ENCODE results near the gene FLAD1.

Gene FLAD1

GRCh38 chr1:155001675-155002463 lies 18.7 kb downstream of the FLAD1 start (continued):
- TF ChIP-seq ZNF19 (tag by site-specific recombination; IDR thresholded peaks at IDR 0.05; ENCODE audit: low read depth) (no peak), ZBTB8A (tag by site-specific recombination; IDR thresholded peaks at IDR 0.05) (peak; percentile 72), ZIC2 (tag by site-specific recombination; IDR thresholded peaks at IDR 0.05) (peak; percentile 74), MYNN (tag by site-specific recombination; IDR thresholded peaks at IDR 0.05; ENCODE audit: borderline replicate concordance) (0 out of 2 replicates have a peak, but pooled peaks have one; percentile 19), ZNF155 (tag by site-specific recombination; IDR thresholded peaks at IDR 0.05) (no peak), EGR2 (tag by site-specific recombination; IDR thresholded peaks at IDR 0.05; ENCODE audit: low read depth) (peak; percentile 73), ZEB2 (tag by site-specific recombination; IDR thresholded peaks at IDR 0.05) (peak; percentile 65), ZNF423 (tag by site-specific recombination; IDR thresholded peaks at IDR 0.05) (peak; percentile 68), ZNF341 (tag by site-specific recombination; IDR thresholded peaks at IDR 0.05; ENCODE audit: low read depth) (peak; percentile 97), ZNF391 (tag by site-specific recombination; IDR thresholded peaks at IDR 0.05; ENCODE audit: borderline replicate concordance, low read depth) (0 out of 2 replicates have a peak, but pooled peaks have one; percentile 41), ZNF354C (tag by site-specific recombination; IDR thresholded peaks at IDR 0.05; ENCODE audit: borderline replicate concordance, low read depth) (no peak), ZNF677 (tag by site-specific recombination; IDR thresholded peaks at IDR 0.05) (no peak), ZNF76 (tag by site-specific recombination; IDR thresholded peaks at IDR 0.05; ENCODE audit: borderline replicate concordance, low read depth) (peak; percentile 63; the same call in 1 of the 2 replicates), IKZF3 (tag by site-specific recombination; IDR thresholded peaks at IDR 0.05) (peak; percentile 8; the same call in 1 of the 2 replicates), GFI1B (tag by site-specific recombination; IDR thresholded peaks at IDR 0.05) (0 out of 2 replicates have a peak, but pooled peaks have one; percentile 35), GLIS1 (tag by site-specific recombination; IDR thresholded peaks at IDR 0.05) (peak; percentile 69), INSM2 (tag by site-specific recombination; IDR thresholded peaks at IDR 0.05) (peak; percentile 78; the same call in 1 of the 2 replicates), ZBTB17 (tag by site-specific recombination; IDR thresholded peaks at IDR 0.05) (peak; percentile 95), SP7 (tag by site-specific recombination; IDR thresholded peaks at IDR 0.05) (peak; percentile 71; the same call in 1 of the 2 replicates), ZNF843 (tag by site-specific recombination; IDR thresholded peaks at IDR 0.05) (peak; percentile 27; the same call in 1 of the 2 replicates), ZNF501 (tag by site-specific recombination; IDR thresholded peaks at IDR 0.05) (0 out of 2 replicates have a peak, but pooled peaks have one; percentile 20), OVOL3 (tag by site-specific recombination; IDR thresholded peaks at IDR 0.05) (peak; percentile 64; the same call in 1 of the 2 replicates), ZNF610 (tag by site-specific recombination; IDR thresholded peaks at IDR 0.05; ENCODE audit: borderline replicate concordance) (no peak), ZNF645 (tag by site-specific recombination; IDR thresholded peaks at IDR 0.05) (peak; percentile 24; the same call in 1 of the 2 replicates), PRDM1 (tag by site-specific recombination; IDR thresholded peaks at IDR 0.05) (peak; percentile 100), ZNF596 (tag by site-specific recombination; IDR thresholded peaks at IDR 0.05) (peak; percentile 57; the same call in 1 of the 2 replicates)
- TF ChIP-seq, protein P1, sequence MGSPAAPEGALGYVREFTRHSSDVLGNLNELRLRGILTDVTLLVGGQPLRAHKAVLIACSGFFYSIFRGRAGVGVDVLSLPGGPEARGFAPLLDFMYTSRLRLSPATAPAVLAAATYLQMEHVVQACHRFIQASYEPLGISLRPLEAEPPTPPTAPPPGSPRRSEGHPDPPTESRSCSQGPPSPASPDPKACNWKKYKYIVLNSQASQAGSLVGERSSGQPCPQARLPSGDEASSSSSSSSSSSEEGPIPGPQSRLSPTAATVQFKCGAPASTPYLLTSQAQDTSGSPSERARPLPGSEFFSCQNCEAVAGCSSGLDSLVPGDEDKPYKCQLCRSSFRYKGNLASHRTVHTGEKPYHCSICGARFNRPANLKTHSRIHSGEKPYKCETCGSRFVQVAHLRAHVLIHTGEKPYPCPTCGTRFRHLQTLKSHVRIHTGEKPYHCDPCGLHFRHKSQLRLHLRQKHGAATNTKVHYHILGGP (tag by site-specific recombination; IDR thresholded peaks at IDR 0.05) = no peak
- TF ChIP-seq, protein P2, sequence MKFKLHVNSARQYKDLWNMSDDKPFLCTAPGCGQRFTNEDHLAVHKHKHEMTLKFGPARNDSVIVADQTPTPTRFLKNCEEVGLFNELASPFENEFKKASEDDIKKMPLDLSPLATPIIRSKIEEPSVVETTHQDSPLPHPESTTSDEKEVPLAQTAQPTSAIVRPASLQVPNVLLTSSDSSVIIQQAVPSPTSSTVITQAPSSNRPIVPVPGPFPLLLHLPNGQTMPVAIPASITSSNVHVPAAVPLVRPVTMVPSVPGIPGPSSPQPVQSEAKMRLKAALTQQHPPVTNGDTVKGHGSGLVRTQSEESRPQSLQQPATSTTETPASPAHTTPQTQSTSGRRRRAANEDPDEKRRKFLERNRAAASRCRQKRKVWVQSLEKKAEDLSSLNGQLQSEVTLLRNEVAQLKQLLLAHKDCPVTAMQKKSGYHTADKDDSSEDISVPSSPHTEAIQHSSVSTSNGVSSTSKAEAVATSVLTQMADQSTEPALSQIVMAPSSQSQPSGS (tag by site-specific recombination; IDR thresholded peaks at IDR 0.05; ENCODE audit: low read depth) = peak; percentile 8; the same call in 1 of the 2 replicates
- TF ChIP-seq, protein P3, sequence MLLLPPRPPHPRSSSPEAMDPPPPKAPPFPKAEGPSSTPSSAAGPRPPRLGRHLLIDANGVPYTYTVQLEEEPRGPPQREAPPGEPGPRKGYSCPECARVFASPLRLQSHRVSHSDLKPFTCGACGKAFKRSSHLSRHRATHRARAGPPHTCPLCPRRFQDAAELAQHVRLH (tag by site-specific recombination; IDR thresholded peaks at IDR 0.05) = peak; percentile 27; the same call in 1 of the 2 replicates
- TF ChIP-seq, protein P4, sequence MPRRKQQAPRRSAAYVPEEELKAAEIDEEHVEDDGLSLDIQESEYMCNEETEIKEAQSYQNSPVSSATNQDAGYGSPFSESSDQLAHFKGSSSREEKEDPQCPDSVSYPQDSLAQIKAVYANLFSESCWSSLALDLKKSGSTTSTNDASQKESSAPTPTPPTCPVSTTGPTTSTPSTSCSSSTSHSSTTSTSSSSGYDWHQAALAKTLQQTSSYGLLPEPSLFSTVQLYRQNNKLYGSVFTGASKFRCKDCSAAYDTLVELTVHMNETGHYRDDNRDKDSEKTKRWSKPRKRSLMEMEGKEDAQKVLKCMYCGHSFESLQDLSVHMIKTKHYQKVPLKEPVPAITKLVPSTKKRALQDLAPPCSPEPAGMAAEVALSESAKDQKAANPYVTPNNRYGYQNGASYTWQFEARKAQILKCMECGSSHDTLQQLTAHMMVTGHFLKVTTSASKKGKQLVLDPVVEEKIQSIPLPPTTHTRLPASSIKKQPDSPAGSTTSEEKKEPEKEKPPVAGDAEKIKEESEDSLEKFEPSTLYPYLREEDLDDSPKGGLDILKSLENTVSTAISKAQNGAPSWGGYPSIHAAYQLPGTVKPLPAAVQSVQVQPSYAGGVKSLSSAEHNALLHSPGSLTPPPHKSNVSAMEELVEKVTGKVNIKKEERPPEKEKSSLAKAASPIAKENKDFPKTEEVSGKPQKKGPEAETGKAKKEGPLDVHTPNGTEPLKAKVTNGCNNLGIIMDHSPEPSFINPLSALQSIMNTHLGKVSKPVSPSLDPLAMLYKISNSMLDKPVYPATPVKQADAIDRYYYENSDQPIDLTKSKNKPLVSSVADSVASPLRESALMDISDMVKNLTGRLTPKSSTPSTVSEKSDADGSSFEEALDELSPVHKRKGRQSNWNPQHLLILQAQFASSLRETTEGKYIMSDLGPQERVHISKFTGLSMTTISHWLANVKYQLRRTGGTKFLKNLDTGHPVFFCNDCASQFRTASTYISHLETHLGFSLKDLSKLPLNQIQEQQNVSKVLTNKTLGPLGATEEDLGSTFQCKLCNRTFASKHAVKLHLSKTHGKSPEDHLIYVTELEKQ (tag by site-specific recombination; IDR thresholded peaks at IDR 0.05; ENCODE audit: borderline replicate concordance) = peak; percentile 71

Measured in HEK293 (cell line).